Memory B cell (primary cell): ENCODE data around the gene DSCAM.
"Not testable (repeated sequence)": the region's sequence is repeated elsewhere in the genome, so short reads cannot be mapped to it uniquely, and the experiment has no call there.

Source experiments
- ATAC-seq: fragments of 150-1000 bp; cut with Tn5 transposase; 2 replicates; pipeline ENCODE4 v1.10.0; 2021; ENCODE audit warnings: low read depth, mild to moderate bottlenecking, moderate library complexity
- DNase-seq, 2 donors: peaks; one replicate each; pipeline ENCODE4 v3.0.0; 2022; ENCODE audit warnings: low spot score in 2 of 2
- H3K27ac Mint-ChIP-seq: one replicate; pipeline ENCODE4 v1.8.0; 2022; ENCODE audit warnings: mild to moderate bottlenecking, moderate library complexity, mixed read lengths
- H3K27me3 Mint-ChIP-seq: one replicate; pipeline ENCODE4 v1.8.0; 2022; ENCODE audit warnings: mixed read lengths
- H3K36me3 Mint-ChIP-seq: one replicate; pipeline ENCODE4 v1.8.0; 2022; ENCODE audit warnings: mild to moderate bottlenecking, mixed read lengths
- H3K4me1 Mint-ChIP-seq: one replicate; pipeline ENCODE4 v1.8.0; 2022; ENCODE audit warnings: mixed read lengths
- H3K4me3 Mint-ChIP-seq: one replicate; pipeline ENCODE4 v1.8.0; 2022; ENCODE audit warnings: mild to moderate bottlenecking, moderate library complexity, mixed read lengths
- H3K9me3 Mint-ChIP-seq: one replicate; pipeline ENCODE4 v1.8.0; 2022; ENCODE audit warnings: mixed read lengths

DSCAM gene

GRCh38 chr21:40051801-40052200 is 795.2 kb downstream of the DSCAM start:
- Mint-ChIP-seq H3K27me3 (no peaks in the 10 kb centered on the region), H3K4me1 (no peaks in the 10 kb centered on the region), H3K36me3 (no peaks in the 10 kb centered on the region), H3K4me3 (no peak overlapping the region), H3K9me3 (peaks cover 6% of the 10 kb centered on the region), H3K27ac (no peak overlapping the region)
- DNase-seq (no peak), ATAC-seq (no peak)

- DNase-seq (no peak), ATAC-seq (no peak)
- H3K4me3 Mint-ChIP-seq: no peak overlapping the region
- H3K36me3 Mint-ChIP-seq: no peaks in the 10 kb centered on the region
- H3K27ac Mint-ChIP-seq: no peak overlapping the region
- H3K9me3 Mint-ChIP-seq: peaks cover 3% of the 10 kb centered on the region
- H3K27me3 Mint-ChIP-seq: no peaks in the 10 kb centered on the region
- no peaks in the 10 kb centered on the region for H3K4me1 Mint-ChIP-seq
Measured at GRCh38 chr21:40049931-40050290, 797.0 kb downstream of the DSCAM start.

DNA sequence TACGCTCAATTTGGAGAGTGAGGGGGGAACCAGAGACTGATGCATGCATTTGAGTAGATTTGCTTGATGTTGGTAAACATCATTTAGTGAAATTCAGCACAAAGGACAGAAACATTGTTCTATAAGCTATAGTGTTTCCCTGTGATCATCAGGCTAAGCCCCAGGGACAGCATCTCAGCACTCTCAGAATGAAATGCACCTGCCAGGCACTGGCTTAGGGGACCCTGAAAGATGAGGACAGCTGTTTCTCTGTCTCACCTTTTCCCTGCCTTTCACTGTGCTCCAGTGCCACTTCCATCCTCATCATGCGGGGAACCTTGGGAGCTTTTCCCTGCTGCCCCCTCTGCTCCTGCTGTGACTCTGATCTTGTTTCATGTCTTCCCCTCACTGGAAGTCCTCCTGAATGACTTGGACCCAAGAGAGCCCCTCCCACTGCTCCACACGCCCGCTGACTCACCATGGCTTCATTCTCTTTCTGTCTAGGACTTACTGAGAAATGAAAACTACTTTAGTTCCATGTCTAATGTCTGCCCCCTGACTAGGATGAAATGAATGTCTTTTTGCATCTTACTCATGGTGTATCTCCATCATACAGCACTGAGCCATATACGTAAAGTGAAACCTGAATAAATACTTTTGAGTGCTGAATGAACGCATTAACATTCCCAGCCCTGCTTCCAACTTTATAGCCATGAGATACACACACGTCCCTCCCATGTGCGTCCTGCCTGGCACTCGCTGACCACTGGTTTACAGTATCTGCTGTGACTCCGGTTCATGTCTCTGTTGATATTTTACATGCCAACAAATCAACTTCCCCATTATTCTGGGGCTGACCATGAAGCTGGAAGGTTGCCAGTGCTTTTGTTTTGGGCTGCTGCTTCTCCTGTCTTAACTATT is 797.7 kb downstream of the DSCAM start:
- no peaks in the 10 kb centered on the region for H3K4me1 Mint-ChIP-seq
- ATAC-seq: no peak
- H3K36me3 Mint-ChIP-seq: no peaks in the 10 kb centered on the region
- no peak overlapping the region for H3K4me3 Mint-ChIP-seq
- H3K27me3 Mint-ChIP-seq: no peaks in the 10 kb centered on the region
- no peak overlapping the region for H3K27ac Mint-ChIP-seq
- DNase-seq: no peak
- peaks cover 2% of the 10 kb centered on the region for H3K9me3 Mint-ChIP-seq

DNA sequence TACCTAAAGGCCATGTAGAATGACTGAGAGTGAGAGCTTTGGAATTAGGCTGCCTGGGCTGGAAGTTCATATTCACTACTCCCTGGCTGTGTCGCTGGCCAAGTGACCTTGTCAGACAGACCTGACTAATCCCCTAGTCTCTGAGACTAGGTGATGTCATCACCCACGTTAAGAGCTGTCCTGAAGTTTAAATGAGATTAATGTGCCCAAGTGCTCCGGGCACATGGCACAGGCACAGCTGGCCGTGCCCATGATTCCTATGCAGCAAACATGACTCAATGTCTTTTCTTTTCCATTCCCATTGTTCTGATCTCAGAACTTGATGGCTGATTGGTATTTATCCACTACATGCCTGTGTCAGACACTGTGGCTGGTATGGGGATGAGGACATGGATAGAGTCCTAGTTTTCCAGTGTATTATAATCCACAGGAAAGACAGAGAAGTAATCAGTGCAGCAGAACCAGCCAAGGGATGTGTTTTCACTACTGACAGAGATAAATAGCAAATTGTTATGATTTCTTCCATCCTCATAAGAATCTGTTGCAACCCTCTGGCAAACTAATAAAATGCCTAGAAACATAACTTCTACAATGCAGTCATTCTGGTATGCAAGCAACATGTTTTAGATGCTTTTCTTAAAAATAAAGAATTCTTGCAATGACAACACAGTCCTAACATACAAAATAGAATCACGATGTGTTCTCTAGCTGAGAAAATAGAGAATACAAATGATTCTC is 798.8 kb downstream of the DSCAM start:
- H3K36me3 Mint-ChIP-seq: no peaks in the 10 kb centered on the region
- no peak overlapping the region for H3K27ac Mint-ChIP-seq
- no peaks in the 10 kb centered on the region for H3K4me1 Mint-ChIP-seq
- no peaks in the 10 kb centered on the region for H3K9me3 Mint-ChIP-seq
- no peak overlapping the region for H3K4me3 Mint-ChIP-seq
- no peak for DNase-seq
- no peaks in the 10 kb centered on the region for H3K27me3 Mint-ChIP-seq
- no peak for ATAC-seq

GRCh38 chr21:40047211-40047610 is 799.7 kb downstream of the DSCAM start:
- H3K4me3 Mint-ChIP-seq: no peak overlapping the region
- H3K27ac Mint-ChIP-seq: no peak overlapping the region
- H3K9me3 Mint-ChIP-seq: no peaks in the 10 kb centered on the region

GRCh38 chr21:40043866-40044265 is 803.1 kb downstream of the DSCAM start:
- no peak overlapping the region for H3K4me3 Mint-ChIP-seq
- H3K36me3 Mint-ChIP-seq: no peaks in the 10 kb centered on the region
- H3K27me3 Mint-ChIP-seq: no peaks in the 10 kb centered on the region
- H3K4me1 Mint-ChIP-seq: no peaks in the 10 kb centered on the region
- ATAC-seq (no peak), DNase-seq (no peak)
- peaks cover 5% of the 10 kb centered on the region for H3K9me3 Mint-ChIP-seq
- H3K27ac Mint-ChIP-seq: no peak overlapping the region

More at GRCh38 chr21:40047211-40047610, 799.7 kb downstream of the DSCAM start:
- no peak for ATAC-seq
- Mint-ChIP-seq H3K4me1 (no peaks in the 10 kb centered on the region), H3K36me3 (no peaks in the 10 kb centered on the region), H3K27me3 (no peaks in the 10 kb centered on the region)
- no peak for DNase-seq

GRCh38 chr21:40043423-40043822 is 803.5 kb downstream of the DSCAM start:
- Mint-ChIP-seq H3K36me3 (no peaks in the 10 kb centered on the region), H3K27me3 (no peaks in the 10 kb centered on the region), H3K4me1 (no peaks in the 10 kb centered on the region), H3K27ac (no peak overlapping the region), H3K4me3 (no peak overlapping the region), H3K9me3 (peaks cover 5% of the 10 kb centered on the region)
- no peak for DNase-seq
- no peak for ATAC-seq

DNA sequence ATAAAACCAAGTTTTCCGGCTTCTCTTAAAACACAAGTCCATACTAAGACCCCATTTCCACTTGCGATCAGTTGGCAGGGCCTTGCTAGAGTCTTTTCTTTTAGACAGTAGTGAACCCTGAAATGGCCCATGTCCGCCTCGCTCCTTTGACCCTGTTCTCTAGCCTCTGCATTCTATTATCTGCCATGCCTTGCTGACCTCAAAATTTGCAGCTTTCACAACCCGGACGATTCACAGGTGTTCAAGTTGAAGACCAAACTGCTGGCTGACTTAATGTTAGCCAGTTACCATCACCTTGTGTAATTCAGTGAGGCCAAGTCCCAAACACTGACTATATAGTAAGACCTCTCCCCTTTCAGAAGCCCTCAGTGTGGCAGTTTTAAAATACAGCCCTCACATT is 805.5 kb downstream of the DSCAM start:
- no peak for ATAC-seq
- DNase-seq: no peak
- Mint-ChIP-seq H3K27ac (no peak overlapping the region), H3K4me1 (no peaks in the 10 kb centered on the region), H3K36me3 (no peaks in the 10 kb centered on the region), H3K4me3 (no peak overlapping the region), H3K9me3 (peaks cover 5% of the 10 kb centered on the region), H3K27me3 (no peaks in the 10 kb centered on the region)

- not testable (repeated sequence) for DNase-seq, H3K27ac Mint-ChIP-seq, H3K4me1 Mint-ChIP-seq, H3K9me3 Mint-ChIP-seq, H3K4me3 Mint-ChIP-seq, H3K36me3 Mint-ChIP-seq, ATAC-seq, H3K27me3 Mint-ChIP-seq
Measured at GRCh38 chr21:40033156-40033782, 813.7 kb downstream of the DSCAM start.

DNA sequence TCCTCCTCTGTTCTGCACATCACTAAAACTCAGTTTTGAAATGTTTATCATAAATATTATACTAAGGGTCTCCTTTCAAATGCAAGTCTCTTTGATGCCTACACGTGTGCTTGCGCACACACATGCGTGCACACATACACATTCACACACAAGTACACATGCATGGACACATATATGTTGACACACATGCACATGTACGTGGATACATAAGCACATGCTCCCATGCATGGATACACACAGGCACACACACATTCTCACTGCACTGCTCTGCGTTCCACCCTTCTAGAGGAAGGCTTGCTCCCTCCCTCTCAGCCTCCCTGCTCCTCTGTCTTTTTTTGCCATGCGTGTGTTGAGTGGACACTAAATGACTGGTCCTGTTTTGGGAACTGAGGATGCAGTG is 817.1 kb downstream of the DSCAM start:
- no peaks in the 10 kb centered on the region for H3K36me3 Mint-ChIP-seq
- no peak for ATAC-seq
- H3K9me3 Mint-ChIP-seq: no peaks in the 10 kb centered on the region

GRCh38 chr21:40028393-40028792 is 818.6 kb downstream of the DSCAM start:
- not testable (repeated sequence) for H3K4me3 Mint-ChIP-seq, H3K36me3 Mint-ChIP-seq, DNase-seq, H3K4me1 Mint-ChIP-seq, H3K27ac Mint-ChIP-seq, H3K9me3 Mint-ChIP-seq, H3K27me3 Mint-ChIP-seq, ATAC-seq

More for the DNA sequence above, 817.1 kb downstream of the DSCAM start:
- DNase-seq: no peak
- no peak overlapping the region for H3K4me3 Mint-ChIP-seq
- no peaks in the 10 kb centered on the region for H3K4me1 Mint-ChIP-seq
- no peak overlapping the region for H3K27ac Mint-ChIP-seq
- H3K27me3 Mint-ChIP-seq: no peaks in the 10 kb centered on the region

DNA sequence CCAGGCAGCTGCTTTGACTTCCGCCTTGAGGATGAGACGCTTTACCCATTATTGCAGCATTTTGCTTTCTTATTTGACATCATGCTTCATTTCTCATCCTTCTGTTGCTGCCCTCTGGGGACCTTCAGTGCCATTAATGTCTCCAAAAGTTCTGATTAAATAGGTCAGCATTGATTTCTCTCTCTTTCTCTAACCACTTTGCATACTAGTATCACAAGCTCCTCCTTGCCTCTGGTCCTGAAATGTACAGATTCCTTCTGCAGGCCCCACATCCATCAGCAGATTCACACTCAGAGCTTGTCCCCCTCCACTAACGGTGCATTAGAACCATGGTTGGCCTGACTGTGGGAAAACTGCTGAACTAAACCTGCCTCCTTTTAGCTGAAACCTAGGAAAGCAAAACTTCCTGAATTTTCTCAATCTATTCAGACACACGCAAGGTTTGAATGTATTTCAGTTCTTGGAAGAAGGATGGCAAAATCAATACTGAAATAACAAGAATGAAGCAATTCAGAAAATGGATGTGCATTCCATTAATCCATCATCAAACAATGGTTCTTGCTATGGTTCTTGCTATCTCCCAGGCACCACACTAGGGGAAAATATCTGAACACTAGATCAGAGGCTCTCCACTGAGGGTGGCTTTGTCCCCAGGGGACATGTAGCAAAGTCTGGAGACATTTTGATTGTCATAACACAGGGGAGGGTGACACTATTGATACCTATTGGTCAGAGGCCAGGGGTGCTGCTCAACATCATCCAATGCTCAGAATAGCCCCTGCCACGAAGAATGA is 825.2 kb downstream of the DSCAM start:
- H3K4me3 Mint-ChIP-seq: no peak overlapping the region

DNA sequence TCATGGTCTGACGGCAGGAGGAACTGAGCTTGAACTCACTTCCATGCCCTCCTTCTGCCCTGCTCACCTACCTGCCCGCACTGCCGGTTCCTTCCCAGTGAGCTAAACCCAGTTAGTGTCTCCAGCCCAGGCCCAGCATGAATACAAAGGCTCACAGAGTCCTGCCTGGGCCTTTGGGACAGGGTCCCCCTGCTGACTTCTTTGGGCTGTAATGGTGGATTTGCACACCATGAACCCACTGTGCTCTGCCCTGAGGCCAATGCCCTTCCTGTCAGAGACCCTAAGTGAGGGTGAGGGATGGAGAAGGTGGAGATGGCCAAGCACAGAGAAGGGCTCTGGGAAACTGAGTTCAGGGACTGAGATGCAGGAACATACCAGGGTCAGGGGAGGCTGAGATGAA is 826.3 kb downstream of the DSCAM start:
- ATAC-seq (no peak), DNase-seq (no peak)
- H3K27me3 Mint-ChIP-seq: no peaks in the 10 kb centered on the region
- H3K4me1 Mint-ChIP-seq: no peaks in the 10 kb centered on the region
- no peaks in the 10 kb centered on the region for H3K36me3 Mint-ChIP-seq
- no peak overlapping the region for H3K4me3 Mint-ChIP-seq
- H3K9me3 Mint-ChIP-seq: peaks cover 9% of the 10 kb centered on the region
- H3K27ac Mint-ChIP-seq: no peak overlapping the region

More for the DNA sequence above, 825.2 kb downstream of the DSCAM start:
- no peaks in the 10 kb centered on the region for H3K36me3 Mint-ChIP-seq
- H3K9me3 Mint-ChIP-seq: peaks cover 9% of the 10 kb centered on the region
- ATAC-seq: no peak
- DNase-seq: no peak
- H3K4me1 Mint-ChIP-seq: no peaks in the 10 kb centered on the region
- H3K27ac Mint-ChIP-seq: no peak overlapping the region
- no peaks in the 10 kb centered on the region for H3K27me3 Mint-ChIP-seq
